Lower leg skin (tissue), 3 donors: ENCODE measurements around the gene NRXN2.

ENCODE experiments used
- POLR2A ChIP-seq, 2 donors: fragments of 450-650 bp; IDR thresholded peaks; one replicate each; pipeline ENCODE4 v1.6.1; 2016 to 2017; ENCODE audit warnings: antibody characterized with exemption in 2 of 2, mild to moderate bottlenecking in 1 of 2, moderate library complexity in 1 of 2
- TF ChIP-seq, protein P1 (sequence below), 3 donors: fragments of 450-650 bp; IDR thresholded peaks; one replicate each; pipeline ENCODE4 v1.5.1; 2016; ENCODE audit warnings: antibody characterized with exemption in 3 of 3, mild to moderate bottlenecking in 3 of 3, moderate library complexity in 2 of 3

DNA sequence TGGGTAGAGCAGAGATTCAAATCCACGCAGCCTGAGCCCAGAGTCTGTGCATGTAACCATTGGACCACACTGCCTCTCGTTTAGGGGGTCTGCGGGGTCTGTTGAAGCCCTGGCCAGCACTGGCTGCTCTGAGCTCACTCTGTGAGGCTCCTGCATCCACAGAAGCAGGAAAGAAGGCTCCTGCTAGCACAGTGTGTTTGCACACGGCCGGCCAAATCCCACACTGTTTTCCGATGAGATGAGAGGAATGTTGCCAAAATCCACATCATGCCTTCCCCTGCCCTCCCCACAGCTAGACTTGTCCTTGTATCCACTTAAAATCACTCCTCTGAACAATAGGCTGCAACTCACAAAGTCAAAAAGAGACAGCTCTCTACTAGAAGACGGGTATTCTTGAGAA is 142.6 kb downstream of the NRXN2 start:
- no peak for TF ChIP-seq POLR2A (IDR thresholded peaks at IDR 0.05)
- TF ChIP-seq, protein P1, sequence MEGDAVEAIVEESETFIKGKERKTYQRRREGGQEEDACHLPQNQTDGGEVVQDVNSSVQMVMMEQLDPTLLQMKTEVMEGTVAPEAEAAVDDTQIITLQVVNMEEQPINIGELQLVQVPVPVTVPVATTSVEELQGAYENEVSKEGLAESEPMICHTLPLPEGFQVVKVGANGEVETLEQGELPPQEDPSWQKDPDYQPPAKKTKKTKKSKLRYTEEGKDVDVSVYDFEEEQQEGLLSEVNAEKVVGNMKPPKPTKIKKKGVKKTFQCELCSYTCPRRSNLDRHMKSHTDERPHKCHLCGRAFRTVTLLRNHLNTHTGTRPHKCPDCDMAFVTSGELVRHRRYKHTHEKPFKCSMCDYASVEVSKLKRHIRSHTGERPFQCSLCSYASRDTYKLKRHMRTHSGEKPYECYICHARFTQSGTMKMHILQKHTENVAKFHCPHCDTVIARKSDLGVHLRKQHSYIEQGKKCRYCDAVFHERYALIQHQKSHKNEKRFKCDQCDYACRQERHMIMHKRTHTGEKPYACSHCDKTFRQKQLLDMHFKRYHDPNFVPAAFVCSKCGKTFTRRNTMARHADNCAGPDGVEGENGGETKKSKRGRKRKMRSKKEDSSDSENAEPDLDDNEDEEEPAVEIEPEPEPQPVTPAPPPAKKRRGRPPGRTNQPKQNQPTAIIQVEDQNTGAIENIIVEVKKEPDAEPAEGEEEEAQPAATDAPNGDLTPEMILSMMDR (IDR thresholded peaks at IDR 0.05), result no peak
